Smooth muscle cell (in vitro differentiated cells): ENCODE results near the gene SCN1B. TPM values are rescaled to one million over a fixed set of nuclear protein-coding genes. Genes with fewer than 3 reads are reported as not detected.
"Not testable (repeated sequence)": the region's sequence is repeated elsewhere in the genome, so short reads cannot be mapped to it uniquely, and the experiment has no call there.

ENCODE experiments used
- DNase-seq: peaks from one replicate; lab custom pipeline; 2025; ENCODE audit not compliant: unreplicated experiment; lab: John Stamatoyannopoulos, UW
- H2AFZ ChIP-seq: fragments of 200-600 bp; sonication (generic); 2 replicates; pipeline ENCODE4 v1.6.0; 2016; ENCODE audit warnings: antibody characterized with exemption, low read depth, mild to moderate bottlenecking
- H3F3A ChIP-seq: fragments of 200-600 bp; sonication (generic); 2 replicates; pipeline ENCODE4 v1.6.0; 2017; ENCODE audit warnings: antibody characterized with exemption, low read depth
- H3K27ac ChIP-seq: fragments of 200-600 bp; sonication (generic); 2 replicates; pipeline ENCODE4 v1.5.1; 2016; ENCODE audit warnings: low read depth, mild to moderate bottlenecking
- H3K27me3 ChIP-seq: fragments of 200-600 bp; sonication (generic); 2 replicates; pipeline ENCODE4 v1.6.1; 2016; ENCODE audit warnings: low read depth, mild to moderate bottlenecking
- H3K36me3 ChIP-seq: fragments of 200-600 bp; sonication (generic); 2 replicates; pipeline ENCODE4 v1.5.1; 2016; ENCODE audit warnings: low read depth
- H3K4me1 ChIP-seq: fragments of 200-600 bp; sonication (generic); 2 replicates; pipeline ENCODE4 v1.5.1; 2016; ENCODE audit warnings: low read depth
- H3K4me2 ChIP-seq: fragments of 200-600 bp; sonication (generic); 2 replicates; pipeline ENCODE4 v1.6.0; 2016; ENCODE audit warnings: mild to moderate bottlenecking
- H3K4me3 ChIP-seq: fragments of 200-600 bp; sonication (generic); 2 replicates; pipeline ENCODE4 v1.5.1; 2016; ENCODE audit warnings: mild to moderate bottlenecking
- H3K79me2 ChIP-seq: fragments of 200-600 bp; sonication (generic); 2 replicates; pipeline ENCODE4 v1.6.0; 2016; ENCODE audit warnings: low read depth, mild to moderate bottlenecking
- H3K9ac ChIP-seq: fragments of 200-600 bp; sonication (generic); 2 replicates; pipeline ENCODE4 v1.6.0; 2016; ENCODE audit warnings: low read depth
- H3K9me3 ChIP-seq: fragments of 200-600 bp; sonication (generic); replicated peaks from 2 replicates; pipeline ENCODE4 v1.5.1; 2016; ENCODE audit warnings: low read depth
- H4K20me1 ChIP-seq: fragments of 200-600 bp; sonication (generic); 2 replicates; pipeline ENCODE4 v1.6.0; 2016; ENCODE audit warnings: low read depth
- WGBS: methylation state at CpG from one replicate; pipeline ENCODE4 v1.1.7; 2016; ENCODE audit warnings: low lambda C conversion rate; 5-methylcytosine and 5-hydroxymethylcytosine counted together
- polyA plus RNA-seq: library from polyadenylated mRNA; unstranded; fragments of >200 nt; fragmentation: Nextera tagmentation; extraction: Ambion mirVana; gene quantifications from 2 replicates; pipeline ENCODE4 v1.2.1, GENCODE V29; 2016
- total RNA-seq: library from RNA; depleted of rRNA; stranded (reverse); fragments of >200 nt; gene quantifications from 2 replicates; pipeline ENCODE4 v1.2.3, GENCODE V29; 2014
- TF ChIP-seq, protein P1 (sequence below): fragments of 200-600 bp; sonication (generic); IDR thresholded peaks from 2 replicates; pipeline ENCODE4 v1.5.1; 2017; ENCODE audit warnings: borderline replicate concordance, mild to moderate bottlenecking, antibody characterized with exemption; ENCODE audit not compliant: insufficient read depth, poor library complexity, severe bottlenecking

SCN1B gene
- total and polyA plus RNA-seq, 2 experiments from 2014 or later: 0.99 to 2.2 TPM

DNA sequence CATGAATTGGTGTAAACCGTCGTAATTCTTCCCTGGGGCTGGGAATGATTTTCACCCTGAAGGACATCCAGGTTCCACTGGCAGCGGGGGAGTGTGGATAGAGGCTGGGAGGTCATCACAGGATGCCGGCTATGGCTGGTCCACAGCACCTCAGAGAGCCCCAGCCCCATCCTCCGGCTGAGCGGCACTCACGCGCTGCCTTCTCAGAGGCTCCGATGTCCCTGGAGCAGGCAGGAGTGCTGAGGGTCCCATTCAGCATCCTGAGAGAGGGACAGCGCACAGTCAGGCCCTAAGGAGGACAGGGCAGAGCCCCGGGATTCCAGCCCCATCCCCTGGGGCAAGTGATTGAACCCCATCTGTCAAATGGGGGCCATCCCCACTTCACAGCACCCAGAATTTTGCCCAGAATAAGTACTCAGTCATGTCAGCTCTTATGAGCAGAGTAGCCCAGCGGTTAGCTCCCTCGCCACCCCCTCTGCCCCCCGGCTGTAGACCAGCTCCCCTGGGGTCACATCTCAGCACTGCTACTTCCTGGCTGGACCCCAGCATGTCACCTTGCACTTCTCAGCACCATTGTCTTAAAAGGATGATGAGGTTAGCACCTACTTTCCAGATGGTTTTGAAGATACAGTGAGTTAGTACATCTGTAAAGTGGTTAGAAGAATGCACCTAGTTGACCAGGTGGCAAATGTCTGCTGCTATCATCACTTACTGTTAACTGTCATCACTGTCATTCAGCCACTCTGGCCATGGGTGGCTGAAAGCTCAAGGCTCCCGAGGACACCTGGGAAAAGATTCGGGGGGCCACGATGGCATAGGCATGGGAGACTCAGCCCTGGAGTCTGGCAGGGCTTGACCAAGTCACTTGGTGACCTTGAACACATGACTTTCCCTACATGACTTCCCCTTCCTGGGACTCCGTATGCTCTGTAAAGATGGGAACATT is 18.3 kb upstream of the SCN1B start:
- TF ChIP-seq, protein P1, sequence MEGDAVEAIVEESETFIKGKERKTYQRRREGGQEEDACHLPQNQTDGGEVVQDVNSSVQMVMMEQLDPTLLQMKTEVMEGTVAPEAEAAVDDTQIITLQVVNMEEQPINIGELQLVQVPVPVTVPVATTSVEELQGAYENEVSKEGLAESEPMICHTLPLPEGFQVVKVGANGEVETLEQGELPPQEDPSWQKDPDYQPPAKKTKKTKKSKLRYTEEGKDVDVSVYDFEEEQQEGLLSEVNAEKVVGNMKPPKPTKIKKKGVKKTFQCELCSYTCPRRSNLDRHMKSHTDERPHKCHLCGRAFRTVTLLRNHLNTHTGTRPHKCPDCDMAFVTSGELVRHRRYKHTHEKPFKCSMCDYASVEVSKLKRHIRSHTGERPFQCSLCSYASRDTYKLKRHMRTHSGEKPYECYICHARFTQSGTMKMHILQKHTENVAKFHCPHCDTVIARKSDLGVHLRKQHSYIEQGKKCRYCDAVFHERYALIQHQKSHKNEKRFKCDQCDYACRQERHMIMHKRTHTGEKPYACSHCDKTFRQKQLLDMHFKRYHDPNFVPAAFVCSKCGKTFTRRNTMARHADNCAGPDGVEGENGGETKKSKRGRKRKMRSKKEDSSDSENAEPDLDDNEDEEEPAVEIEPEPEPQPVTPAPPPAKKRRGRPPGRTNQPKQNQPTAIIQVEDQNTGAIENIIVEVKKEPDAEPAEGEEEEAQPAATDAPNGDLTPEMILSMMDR: no peak
- no peak overlapping the region for H3K9ac ChIP-seq
- DNase-seq: no peak
- H3K4me3 ChIP-seq: no peak overlapping the region
- H4K20me1 ChIP-seq: peaks cover 28% of the 10 kb centered on the region
- no peak overlapping the region for H3K4me2 ChIP-seq
- H3K9me3 ChIP-seq: no peaks in the 10 kb centered on the region
- 96% methylated on average over 18 of the region's 18 CpGs for WGBS
- no peaks in the 10 kb centered on the region for H3F3A ChIP-seq
- peaks cover 8% of the 10 kb centered on the region for H3K79me2 ChIP-seq
- H2AFZ ChIP-seq: no peak overlapping the region
- no peaks in the 10 kb centered on the region for H3K4me1 ChIP-seq
- H3K27ac ChIP-seq: no peak overlapping the region
- no peaks in the 10 kb centered on the region for H3K27me3 ChIP-seq
- no peaks in the 10 kb centered on the region for H3K36me3 ChIP-seq

DNA sequence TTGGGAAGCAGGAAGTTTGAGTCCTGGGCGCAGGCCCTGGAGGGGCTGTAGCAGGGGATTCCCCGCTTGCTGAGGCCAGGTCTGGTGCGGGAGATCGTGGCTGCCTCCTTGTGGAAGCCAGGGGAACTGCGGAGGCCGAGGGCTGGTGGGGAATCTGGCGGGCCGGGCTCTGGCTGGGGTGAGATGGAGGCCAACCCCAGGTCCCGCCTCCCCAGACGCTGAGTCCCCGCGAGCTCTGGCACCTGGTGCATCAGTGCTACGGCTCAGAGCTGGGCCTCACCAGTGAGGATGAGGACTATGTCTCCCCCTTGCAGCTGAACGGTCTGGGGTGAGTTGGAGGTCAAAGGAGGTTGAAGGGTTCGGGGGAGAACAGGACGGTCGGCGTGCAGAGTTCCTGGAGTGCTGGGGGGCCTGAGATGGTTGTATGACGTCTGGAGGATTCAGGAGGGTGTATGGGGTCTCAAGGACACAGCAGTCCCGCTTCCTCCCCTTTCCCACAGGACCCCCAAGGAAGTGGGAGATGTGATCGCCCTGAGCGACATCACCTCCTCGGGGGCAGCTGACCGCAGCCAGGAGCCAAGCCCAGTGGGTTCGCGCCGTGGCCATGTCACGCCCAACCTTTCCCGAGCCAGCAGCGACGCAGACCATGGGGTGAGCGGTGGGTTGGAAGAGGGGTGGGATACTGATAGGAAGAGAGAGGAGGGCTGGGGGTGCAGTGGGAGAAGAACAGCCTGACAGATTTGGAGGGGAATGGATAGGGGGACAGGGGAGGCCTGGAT is 17.0 kb upstream of the SCN1B start:
- Histone ChIP-seq H3K4me1 (no peaks in the 10 kb centered on the region), H3K36me3 (no peaks in the 10 kb centered on the region), H3K27ac (no peak overlapping the region), H3F3A (no peaks in the 10 kb centered on the region), H3K4me2 (no peak overlapping the region), H3K79me2 (no peaks in the 10 kb centered on the region), H2AFZ (no peak overlapping the region), H3K27me3 (no peaks in the 10 kb centered on the region), H3K9ac (no peak overlapping the region), H3K9me3 (no peaks in the 10 kb centered on the region), H4K20me1 (peaks cover 16% of the 10 kb centered on the region), H3K4me3 (no peak overlapping the region)
- 80% methylated on average over 32 of the region's 32 CpGs for WGBS
- TF ChIP-seq, protein P1: peak; percentile 76
- peak; percentile 17 for DNase-seq

DNA sequence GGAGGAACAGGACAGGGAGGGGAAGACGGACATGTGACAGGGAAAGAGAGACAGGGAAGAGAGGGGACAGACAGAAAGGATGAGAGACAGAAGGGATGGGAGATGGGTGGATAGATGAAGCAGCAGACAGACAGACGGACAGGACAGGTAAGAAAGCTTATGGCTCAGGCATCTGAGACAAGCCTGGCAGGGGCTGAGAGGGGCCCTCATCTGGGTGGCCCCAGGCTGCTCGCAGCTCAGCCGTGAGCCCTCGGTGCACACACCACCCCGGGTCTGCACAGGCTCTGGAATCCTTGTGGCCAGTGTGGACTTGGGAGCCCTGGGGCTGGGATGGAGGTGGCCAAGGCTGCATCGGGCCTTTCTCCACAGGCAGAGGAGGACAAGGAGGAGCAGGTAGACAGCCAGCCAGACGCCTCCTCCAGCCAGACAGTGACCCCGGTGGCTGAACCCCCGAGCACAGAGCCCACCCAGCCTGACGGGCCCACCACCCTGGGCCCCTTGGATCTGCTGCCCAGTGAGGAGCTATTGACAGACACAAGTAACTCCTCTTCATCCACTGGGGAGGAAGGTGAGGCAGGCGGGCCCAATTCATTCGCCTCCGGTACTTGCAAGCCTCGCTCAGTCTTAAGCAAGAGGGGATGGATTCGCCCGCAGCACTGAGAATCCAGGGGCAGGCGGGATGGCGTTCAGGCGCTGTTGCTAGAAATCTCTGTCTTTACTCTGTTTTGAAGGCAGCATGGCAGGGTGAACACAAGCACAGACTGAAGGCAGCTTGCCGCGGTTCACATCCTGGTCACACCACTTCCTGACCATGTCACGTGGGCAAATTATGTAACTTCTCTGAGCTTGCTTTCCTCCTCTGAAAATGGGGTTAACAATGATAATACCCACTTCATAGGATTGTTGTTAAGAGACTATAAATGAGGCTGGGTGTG is 16.2 kb upstream of the SCN1B start:
- no peak overlapping the region for H3K4me2 ChIP-seq
- no peak overlapping the region for H3K27ac ChIP-seq
- no peak overlapping the region for H3K9ac ChIP-seq
- no peaks in the 10 kb centered on the region for H3K4me1 ChIP-seq
- TF ChIP-seq, protein P1: no peak
- 96% methylated on average over 21 of the region's 23 CpGs for WGBS
- H4K20me1 ChIP-seq: peaks cover 7% of the 10 kb centered on the region
- no peak for DNase-seq
- no peaks in the 10 kb centered on the region for H3K79me2 ChIP-seq
- H3K27me3 ChIP-seq: no peaks in the 10 kb centered on the region
- H3F3A ChIP-seq: no peaks in the 10 kb centered on the region
- H3K36me3 ChIP-seq: no peaks in the 10 kb centered on the region
- H3K9me3 ChIP-seq: no peaks in the 10 kb centered on the region
- H3K4me3 ChIP-seq: no peak overlapping the region
- H2AFZ ChIP-seq: no peak overlapping the region

DNA sequence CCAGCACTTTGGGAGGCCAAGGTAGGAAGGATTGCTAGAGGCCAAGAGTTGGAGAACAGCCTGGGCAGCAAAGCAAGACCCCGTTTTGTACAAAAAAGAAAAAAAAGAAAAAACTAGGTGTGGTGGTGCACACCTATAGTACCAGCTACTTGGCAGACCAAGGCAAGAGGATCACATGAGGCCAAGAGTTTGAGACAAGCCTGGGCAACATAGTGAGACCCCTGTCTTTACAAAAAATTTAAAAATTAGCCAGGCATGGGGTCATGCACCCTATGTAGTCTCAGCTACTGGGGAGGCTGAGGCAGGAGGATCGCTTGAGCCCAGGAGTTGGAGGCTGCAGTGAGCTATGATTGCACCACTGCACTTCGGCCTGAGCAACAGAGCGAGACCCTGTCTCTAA is 15.5 kb upstream of the SCN1B start:
- not testable (repeated sequence) for H3K9ac ChIP-seq, H3K27ac ChIP-seq, H3K36me3 ChIP-seq, H4K20me1 ChIP-seq, H3K4me3 ChIP-seq, DNase-seq, H3K27me3 ChIP-seq, H3K9me3 ChIP-seq, H3K79me2 ChIP-seq, H3F3A ChIP-seq, H2AFZ ChIP-seq, H3K4me1 ChIP-seq, H3K4me2 ChIP-seq
- WGBS: 97% methylated on average over 4 of the region's 4 CpGs
